Activated CD8-positive, alpha-beta memory T cell treated with anti-CD3 and anti-CD28 coated beads, Interleukin-2, amount 50 U/mL, for 1 hour (primary cell): Measurements from ENCODE around the gene NEURL1.
"Not testable (repeated sequence)": the region's sequence is repeated elsewhere in the genome, so short reads cannot be mapped to it uniquely, and the experiment has no call there.

Experiments
- DNase-seq: peaks from one replicate; pipeline ENCODE4 v3.0.0-alpha.2; 2020; ENCODE audit errors: extremely low read depth

The NEURL1 gene

DNA sequence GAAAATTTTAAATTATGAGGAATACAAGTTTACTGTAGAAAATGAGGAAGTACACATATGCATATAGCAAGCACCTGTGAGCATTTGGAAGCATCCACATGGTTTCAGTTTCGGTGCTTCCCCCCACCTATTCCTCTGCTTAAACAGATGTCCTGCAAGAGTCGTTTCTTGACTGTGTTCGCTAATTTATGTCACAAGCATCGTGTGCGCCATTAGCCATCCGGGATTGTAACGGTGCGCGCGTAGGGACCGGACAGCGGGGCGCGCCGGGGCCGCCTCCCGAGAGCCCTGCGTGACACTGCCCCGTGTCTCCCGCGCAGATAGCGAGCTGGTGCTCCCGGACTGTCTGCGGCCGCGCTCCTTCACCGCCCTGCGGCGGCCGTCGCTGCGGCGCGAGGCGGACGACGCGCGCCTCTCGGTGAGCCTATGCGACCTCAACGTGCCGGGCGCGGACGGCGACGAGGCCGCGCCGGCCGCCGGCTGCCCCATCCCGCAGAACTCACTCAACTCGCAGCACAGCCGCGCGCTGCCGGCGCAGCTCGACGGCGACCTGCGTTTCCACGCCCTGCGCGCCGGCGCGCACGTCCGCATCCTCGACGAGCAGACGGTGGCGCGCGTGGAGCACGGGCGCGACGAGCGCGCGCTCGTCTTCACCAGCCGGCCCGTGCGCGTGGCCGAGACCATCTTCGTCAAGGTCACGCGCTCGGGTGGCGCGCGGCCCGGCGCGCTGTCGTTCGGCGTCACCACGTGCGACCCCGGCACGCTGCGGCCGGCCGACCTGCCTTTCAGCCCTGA is 90.9 kb downstream of the NEURL1 start:
- peak; percentile 21 for DNase-seq

DNA sequence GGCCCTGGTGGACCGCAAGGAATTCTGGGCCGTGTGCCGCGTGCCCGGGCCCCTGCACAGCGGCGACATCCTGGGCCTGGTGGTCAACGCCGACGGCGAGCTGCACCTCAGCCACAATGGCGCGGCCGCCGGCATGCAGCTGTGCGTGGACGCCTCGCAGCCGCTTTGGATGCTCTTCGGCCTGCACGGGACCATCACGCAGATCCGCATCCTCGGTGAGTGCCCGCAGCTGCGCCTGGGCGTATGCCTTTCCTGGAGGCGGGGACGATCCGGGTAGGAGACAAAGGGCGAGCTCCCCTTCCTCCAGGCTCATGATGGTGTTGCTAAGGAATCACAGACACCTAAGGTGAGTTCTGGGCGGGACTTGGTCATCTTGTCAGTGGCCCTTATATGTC is 91.5 kb downstream of the NEURL1 start:
- no peak for DNase-seq

DNA sequence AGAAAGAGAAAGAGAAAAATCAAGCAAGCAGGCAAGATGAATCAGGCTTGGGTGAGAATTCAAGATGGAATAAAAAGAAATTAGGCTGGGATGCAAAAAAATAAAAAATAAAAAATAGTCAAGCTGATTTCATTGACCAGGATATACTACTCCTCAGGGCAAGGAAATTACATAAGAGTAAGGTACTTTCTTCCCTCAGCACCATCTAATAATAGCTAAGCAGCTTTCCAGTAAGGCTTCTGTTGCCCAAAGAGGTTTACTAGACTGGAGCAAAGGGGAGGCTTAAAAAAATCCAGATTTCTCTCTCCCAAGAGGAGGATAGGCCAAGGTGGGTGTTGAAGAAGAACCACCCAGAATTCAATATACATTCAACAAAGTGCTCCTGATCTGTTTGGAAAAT is 93.6 kb downstream of the NEURL1 start:
- DNase-seq: no peak

DNA sequence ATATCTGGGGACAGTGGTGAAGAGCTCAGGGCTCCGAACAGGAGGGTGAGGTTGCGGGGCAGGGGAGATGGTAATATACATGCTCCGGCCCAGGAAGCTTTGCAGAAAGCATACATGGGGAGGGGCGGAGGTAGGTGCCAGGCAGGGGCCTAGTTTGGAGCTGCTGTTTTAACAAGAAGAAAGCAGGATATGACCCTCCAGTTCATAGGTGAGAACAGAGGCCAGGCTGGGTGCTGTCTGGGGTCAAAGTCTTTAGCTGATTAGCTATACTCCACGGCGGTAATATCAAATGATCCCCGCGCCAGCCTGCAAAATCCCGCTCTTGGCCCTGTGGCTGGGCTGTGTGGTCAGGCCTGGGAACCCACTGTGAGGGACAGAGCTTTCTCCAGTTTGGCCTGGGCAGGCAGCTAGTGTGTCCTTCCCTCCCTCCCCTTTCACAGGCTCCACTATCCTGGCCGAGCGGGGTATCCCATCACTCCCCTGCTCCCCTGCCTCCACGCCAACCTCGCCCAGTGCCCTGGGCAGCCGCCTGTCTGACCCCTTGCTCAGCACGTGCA is 95.6 kb downstream of the NEURL1 start:
- DNase-seq: no peak

DNA sequence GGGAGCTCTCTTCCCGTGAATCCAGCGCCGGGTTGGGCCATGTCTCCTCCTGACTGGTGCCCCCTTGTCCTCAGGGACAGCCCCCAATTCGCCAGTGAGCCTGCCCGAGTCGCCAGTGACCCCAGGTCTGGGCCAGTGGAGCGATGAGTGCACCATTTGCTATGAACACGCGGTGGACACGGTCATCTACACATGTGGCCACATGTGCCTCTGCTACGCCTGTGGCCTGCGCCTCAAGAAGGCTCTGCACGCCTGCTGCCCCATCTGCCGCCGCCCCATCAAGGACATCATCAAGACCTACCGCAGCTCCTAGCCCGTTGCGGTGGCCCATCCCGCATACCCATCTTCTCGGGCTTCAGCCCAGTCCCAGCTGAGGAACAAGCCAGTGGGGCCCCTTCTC is 96.6 kb downstream of the NEURL1 start:
- DNase-seq: no peak

DNA sequence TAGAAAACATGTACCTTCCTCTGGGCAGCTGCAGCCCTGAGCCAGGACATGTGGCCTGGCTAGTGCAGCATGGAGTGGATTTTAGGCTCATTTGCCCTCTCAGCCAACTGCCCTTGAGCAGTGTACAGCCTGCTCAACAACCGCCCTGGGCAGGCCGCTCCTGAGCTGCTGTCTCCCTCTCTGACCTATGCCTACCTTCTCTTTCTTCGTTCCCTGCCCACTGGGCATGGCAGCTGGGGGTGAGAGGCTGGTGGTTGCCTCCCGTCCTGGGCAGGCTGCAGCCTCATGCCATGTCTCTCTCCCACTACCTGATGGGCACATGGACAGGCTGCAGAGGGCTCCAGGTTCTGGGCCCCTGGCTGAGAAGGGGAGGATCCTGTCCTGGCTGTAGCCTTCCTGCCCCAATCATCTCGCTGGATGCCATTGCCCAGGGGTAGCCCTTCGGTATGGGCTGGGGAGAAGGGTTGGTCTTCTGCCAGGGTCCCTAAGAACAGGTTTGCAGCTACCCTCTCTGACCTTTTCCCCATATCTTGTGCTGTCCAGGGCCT is 97.3 kb downstream of the NEURL1 start:
- no peak for DNase-seq

DNA sequence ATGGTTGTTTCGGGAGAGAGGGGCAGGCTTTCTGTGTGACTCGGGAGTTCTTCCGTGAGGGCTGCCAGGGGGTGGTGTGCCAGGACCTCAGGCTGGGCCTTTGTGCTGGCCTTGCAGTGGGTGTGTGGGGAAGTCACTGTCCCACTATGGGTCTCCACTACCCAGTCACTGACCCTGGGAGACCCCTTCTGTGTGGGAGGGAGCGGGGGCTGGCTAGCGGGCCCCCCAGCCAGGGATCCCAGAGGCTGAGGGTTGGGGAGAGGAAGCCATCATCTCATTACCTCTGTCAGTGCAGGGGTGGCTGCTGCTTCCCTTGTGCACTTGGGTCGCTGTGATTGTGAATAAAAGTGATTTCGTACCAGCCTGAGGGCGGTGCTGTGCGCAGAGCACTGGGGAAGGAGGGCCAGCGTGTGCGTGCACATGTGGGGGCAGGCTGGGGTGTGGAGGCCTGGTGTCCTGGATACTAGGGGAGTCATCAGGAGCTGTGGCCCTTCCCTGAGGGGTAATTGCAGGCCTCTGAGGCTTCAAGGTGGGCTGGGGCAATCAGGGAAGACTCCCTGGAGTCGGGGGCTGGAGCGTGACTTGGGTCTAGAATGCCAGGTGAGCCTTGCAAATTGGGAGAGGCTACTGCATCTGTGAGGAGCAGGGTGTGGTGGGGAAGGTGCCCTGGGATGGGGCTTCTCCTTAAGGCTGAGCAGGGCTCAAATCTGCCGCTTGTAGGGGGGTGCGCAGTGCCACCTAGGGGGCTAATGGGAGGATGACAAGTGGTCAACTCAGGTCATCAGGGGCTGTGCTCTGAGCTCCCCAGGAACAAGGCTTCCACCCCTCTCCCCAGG is 98.9 kb downstream of the NEURL1 start:
- no peak for DNase-seq

DNA sequence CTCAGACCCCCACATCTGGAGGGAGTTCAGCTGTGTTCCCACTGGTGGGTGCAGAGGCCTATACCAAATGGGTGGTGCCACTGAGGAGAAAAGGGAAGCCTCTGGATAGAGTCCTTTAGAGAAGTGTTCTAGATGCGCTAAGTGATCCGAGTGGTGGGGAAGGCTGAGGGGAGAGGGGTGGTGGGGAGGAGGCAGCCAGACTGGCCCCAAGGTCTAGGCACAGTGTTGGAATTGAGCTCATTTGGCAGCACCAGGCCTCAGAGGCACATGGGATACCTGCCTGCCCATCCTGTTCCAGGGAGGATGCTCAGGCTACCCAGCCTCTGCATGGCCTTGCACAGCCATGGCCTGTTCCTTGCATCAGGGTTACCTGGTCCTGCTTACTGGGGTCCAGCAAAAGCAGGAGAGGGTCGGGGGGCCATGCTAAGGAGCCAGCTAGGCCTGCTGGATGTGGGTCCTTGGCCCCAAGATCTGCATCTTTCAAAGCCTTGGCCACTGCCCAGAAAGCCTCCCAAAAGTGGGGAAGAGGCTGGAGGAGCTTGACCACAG is 99.6 kb downstream of the NEURL1 start:
- no peak for DNase-seq

DNA sequence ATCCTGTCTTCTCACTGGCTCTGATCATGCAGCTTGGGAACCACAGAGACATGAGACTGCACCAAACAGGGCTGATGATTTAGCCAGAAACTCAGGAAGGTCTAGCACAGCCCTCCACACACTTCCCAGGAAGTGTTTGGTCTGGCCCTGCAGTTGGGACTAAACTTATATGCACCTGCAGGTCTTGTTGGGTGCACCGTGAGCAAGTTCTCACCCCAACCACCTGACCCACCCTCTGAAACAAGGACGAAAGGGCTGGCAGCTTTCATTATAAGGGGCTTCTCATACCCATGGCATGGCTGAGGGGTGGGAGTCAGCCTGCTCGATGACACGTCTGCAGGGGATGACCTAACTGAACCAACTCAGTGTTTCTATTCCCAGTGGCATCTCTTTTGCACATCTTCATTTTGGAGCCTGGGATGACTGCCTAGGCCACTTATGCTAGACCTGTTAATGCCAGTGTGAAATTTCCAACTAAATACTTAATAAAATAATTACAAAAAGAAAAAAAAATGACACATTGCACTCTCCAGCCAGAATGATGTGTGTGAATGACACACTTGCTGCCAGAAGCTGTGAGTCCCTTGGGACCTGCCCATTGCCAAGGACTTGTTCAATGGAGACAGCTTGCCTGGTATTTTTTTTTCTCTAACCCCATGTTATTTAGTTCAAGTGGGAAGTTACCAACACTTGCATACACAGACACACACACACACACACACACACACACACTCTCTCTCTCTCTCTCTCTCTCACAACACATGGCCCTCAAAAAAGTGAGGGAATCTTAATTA is 102.6 kb downstream of the NEURL1 start:
- no peak for DNase-seq

DNA sequence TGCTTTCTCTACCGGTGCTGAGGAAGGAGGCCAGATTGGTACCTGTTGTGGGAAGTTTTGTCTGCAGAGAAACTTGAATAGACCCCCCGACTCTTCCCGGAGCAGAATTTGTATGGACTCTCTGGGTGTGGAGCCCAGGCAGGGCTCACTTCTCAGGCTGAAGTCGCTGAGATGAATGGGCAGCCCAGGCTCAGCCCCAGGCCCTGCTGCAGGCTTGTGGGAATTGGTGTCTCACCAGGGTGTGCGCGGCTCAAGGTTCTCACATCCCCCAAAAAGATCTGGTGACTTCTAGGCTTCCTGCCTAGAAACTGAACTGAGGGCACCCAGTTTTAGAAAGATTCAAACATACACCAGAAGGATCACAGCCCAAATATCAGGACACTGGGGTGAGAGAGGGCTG is 103.5 kb downstream of the NEURL1 start:
- DNase-seq: no peak

DNA sequence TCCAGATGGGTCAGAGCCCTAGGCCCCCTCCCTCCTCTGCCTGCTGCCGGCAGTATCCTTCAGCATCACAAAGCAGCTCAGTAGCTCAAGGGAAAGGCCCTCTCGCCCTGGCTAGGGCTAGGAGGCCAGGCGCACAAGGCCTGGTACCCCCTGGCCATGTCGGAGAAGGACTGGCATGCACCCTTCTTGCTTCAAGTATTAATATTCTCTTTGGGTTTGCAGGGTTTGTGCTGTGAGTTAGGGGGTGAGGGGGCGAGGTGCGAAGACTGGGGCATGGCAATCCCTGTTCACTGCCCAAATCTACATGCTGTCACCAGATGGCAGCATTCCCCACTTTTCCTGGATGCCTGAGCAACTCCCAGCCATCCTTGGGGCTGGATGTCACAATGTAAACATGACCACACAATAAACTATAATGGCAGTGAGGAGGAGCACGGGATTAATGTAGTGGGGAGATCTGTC is 105.2 kb downstream of the NEURL1 start:
- no peak for DNase-seq

DNA sequence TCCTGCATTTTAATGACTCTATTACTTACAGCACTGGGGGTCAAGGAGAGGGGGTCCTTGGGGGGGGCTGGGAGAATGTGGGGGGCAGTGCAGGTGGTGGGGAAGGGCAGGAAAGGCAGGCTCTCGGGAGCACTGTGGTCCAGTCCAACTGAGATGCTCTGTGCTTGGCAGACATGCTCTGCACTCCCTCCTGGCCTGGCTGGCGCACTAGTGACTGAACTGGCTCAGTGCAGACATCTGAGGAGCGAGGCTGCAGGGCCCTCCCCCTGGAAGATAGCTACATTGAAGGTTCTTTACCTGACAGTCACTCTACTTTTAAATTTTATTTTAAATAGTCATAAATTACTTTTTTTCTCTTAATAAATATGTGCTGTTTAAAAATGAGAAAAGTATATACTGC is 105.7 kb downstream of the NEURL1 start:
- DNase-seq: no peak

DNA sequence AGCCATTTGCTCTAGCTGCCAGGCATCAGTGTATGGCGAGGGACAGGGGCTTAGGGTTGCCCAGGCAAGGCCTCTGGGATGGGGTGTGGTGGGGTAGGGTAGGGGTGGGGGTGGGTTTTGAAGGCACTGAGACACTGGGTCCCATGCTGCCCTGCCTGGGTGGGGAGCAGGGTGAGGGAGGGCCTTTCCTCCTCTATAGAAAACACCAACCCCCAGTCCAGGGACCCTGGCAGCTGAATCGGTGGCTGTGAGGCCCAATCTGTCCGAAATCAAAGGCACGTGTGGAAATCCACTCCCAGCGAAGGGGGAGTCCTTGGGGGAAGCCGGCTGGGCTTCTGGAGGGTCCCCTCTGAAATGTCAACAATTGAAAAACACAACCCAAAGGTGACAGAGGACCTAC is 106.4 kb downstream of the NEURL1 start:
- DNase-seq: no peak

DNA sequence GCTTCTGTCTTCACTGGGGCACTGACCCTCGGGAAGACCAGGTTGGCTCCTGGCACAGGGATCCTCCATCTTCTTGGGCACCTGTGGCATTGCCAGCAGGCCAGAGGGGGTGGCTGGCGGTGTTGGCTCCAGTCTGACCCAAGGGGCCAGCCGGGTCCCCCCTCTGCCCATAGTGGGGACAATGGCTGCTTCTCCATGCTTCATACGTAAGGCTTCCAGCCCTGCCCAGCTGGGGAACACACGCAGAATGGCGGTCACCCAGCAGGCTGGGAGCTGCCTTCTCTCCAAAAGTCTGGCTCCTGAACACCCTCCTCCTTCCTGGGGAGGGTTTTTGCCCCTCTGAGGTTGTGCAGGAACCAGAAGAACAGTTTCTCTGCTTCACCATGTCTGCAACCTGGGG is 106.8 kb downstream of the NEURL1 start:
- no peak for DNase-seq

DNA sequence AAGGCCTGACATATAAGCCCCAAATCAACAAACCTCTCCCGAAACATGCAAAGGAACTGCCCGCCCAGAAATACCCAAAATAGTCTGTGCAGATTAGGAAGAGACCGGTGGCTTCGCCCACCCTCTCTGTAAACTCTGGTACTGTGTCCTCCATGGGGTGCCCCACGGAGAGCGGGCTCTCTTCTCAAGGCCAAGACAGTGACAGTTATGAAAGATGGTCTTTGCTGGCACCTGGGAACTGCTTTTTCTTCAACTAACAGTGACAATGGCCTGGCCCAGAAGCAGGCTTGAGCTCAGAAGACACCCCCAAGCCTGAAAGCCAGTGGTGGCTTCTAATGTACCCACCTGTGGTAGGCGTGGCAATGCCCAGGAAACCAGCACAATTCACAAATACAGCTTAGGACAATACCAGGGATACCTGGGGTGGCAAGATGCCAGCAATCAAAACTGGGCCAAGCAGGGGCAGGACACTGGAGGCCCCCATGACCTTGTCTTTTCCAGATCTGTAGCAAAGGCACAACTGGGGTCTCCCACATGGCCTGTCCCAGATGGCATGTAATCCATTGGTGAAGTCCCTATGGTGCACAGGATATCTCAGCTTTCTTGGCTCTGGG is 107.6 kb downstream of the NEURL1 start:
- no peak for DNase-seq

DNA sequence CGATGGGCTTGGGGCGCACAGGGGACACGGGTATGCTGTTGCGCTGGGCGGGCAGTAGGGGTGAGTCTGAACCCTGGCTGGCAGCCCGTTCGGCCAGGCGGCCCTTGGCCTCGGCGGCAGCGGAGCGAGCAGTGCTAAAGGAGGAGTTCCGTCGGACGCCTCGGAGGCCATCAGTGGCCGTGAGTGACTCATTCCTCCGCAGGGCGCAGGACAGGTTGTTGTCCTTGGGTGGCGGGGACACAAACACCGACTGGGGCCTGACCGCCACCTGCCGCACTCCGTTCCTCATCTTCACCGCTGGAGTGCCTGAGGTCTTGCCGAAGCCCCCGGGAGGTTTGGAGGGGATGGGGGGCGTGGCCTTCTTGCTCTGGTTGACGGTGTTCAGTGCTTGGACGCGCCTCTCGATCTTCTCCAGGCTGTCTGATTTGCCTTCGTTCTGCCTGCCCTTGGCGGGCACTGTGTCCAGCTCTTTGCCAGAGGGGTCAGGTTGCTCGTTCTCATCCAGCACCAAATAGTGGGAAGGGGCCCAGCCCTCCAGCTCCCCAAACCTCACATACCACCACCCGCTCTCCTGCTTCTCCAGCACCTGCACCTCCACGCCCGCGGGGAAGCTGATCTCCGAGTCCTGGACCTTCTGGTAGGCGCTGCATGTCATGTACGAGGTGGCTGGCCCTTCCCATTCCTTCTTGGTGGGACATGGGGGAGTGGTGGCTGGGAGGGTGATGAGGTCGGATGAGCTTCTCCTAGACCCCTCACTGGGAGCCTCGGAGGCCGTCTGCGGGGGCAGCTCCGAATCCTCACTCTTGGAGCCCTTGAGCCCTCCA is 108.7 kb downstream of the NEURL1 start:
- DNase-seq: no peak

DNA sequence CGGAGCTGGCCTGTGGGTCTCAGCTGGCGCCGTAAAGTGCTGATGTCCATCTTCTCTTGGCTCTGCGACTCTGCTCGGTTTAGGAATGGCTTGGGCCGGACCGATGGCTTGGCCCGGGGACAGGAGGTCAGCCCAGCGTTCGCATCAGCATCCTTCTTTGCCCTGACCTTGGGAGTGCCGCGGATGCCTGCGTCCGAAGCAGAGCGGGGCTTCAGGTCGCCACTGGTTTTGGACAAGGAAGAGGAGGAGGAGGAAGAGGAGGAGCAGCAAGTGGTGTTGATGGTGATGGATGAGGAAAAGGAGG is 109.3 kb downstream of the NEURL1 start:
- no peak for DNase-seq

DNA sequence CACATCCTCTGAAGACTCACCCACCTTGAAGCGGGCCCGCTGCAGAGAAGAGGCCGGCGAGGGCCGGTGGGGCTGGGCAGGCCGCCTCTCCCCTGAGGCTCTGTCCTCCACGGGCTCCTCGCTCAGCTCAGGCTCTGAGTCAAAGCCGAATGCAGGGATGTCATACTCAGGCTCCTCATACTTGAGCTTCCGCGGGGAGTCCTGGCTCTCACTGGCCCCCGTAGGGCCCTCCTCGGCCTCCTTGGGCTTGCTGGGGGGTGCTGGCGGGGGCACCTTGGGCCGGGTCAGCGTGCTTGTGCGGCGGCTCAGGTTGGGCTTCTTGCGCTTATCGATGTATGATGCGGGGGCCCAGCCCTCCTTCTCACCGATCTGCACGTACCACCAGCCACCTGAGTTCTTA is 109.9 kb downstream of the NEURL1 start:
- DNase-seq: no peak

DNA sequence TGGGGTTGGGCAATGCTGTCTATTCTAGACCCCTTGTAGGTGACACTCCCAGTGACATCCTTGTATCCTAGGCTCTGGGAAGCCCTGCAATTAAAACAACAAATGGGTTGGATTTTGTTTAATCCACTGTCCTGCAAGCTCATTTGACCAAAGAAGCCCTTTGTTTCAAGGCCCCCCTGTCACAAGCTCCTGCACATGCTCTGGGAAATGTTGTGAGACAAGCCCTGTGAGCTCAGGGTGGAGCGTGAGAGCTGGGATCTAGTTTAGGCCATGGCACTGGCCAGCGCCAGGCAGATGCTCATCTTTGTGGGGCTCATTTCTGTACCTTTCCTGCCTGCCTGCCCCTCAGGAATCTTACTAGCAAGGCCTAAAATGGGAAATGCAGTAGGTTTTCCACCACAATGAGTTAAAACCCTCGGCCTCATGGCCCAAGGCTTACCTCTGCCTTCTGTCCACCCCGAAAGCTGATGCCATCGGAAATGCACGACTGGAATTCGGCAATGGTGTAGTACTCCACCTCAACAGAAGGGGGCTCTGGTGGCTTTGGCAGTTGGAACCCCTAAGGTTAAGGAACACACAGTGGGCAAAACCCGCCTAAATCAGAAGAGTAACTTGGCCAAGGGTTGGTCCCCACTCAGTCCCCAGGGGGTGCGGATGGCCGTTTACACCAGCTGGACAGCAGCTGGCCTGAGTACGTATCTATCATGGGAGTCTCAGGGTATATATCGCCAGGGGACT is 112.0 kb downstream of the NEURL1 start:
- DNase-seq: no peak

DNA sequence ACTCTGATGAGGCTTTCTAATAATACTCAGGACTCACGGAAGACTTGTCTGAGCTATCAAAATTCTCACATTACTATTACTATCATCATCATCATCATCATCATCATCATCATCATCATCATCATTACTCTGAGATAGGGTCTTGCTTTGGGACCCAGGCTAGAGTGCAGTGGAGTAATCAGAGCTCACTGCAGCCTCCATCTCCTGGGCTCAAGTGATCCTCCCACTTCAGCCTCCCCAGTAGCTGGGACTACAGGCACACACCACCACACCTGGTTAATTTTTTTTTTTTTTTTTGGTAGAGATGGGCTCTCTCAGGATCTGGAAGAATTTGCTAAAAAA is 112.6 kb downstream of the NEURL1 start:
- not testable (repeated sequence) for DNase-seq
